Transverse colon (tissue), 4 donors: Measurements from ENCODE around the gene SMIM45.

Experiments
- DNase-seq: peaks from one replicate; pipeline ENCODE4 v3.0.0-alpha.2; 2019
- H3K27ac ChIP-seq, 4 donors: fragments of 200-600 bp; sonication (generic); 2 replicates each; pipeline ENCODE4 v1.5.1; 2016 to 2018; ENCODE audit warnings: inconsistent platforms in 4 of 4
- H3K27me3 ChIP-seq: fragments of 200-600 bp; sonication (generic); 2 replicates; pipeline ENCODE4 v1.5.1; 2017; ENCODE audit warnings: inconsistent platforms
- H3K36me3 ChIP-seq, 4 donors: fragments of 200-600 bp; sonication (generic); 2 replicates each; pipeline ENCODE4 v1.5.1; 2017 to 2019; ENCODE audit warnings: inconsistent platforms in 4 of 4
- H3K4me1 ChIP-seq, 4 donors: fragments of 200-600 bp; sonication (generic); 2 replicates each; pipeline ENCODE4 v1.5.1; 2017 to 2020; ENCODE audit warnings: inconsistent platforms in 4 of 4
- H3K4me3 ChIP-seq, 4 donors: fragments of 200-600 bp; sonication (generic); 1 replicate in 1 of 4; 2 replicates in 3 of 4; pipeline versions ENCODE4 v1.5.1 to v1.6.1; 2017 to 2019; ENCODE audit warnings: inconsistent platforms in 4 of 4
- H3K9me3 ChIP-seq, 2 donors: fragments of 200-600 bp; sonication (generic); 2 replicates each; pipeline ENCODE4 v1.5.1; 2017 to 2019; ENCODE audit warnings: inconsistent platforms in 2 of 2
- EP300 ChIP-seq: sonication (generic); formaldehyde crosslinking; IDR thresholded peaks from one replicate; pipeline ENCODE4 v1.6.1; 2017; ENCODE audit warnings: antibody characterized with exemption, low read depth
- POLR2A ChIP-seq: fragments of 450-650 bp; IDR thresholded peaks from one replicate; pipeline ENCODE4 v1.6.1; 2016; ENCODE audit warnings: antibody characterized with exemption, mild to moderate bottlenecking, moderate library complexity
- POLR2AphosphoS5 ChIP-seq, 3 donors: sonication (generic); formaldehyde crosslinking; IDR thresholded peaks; one replicate each; pipeline ENCODE4 v1.6.1; 2016; ENCODE audit warnings: antibody characterized with exemption in 3 of 3
- WGBS, 2 donors: methylation state at CpG; one replicate each; pipeline ENCODE4 v1.1.5; 2018; ENCODE audit warnings: low coverage in 1 of 2; 5-methylcytosine and 5-hydroxymethylcytosine counted together
- in situ Hi-C, 4 donors: fragments of 200-750 bp; cut with MboI; loops; one replicate each; pipeline versions ENCODE4 v1.15.0 to v1.15.1; 2017; ENCODE audit warnings: low sequenced_read_pairs in 3 of 4, low pct_ligation_motif_present in 1 of 4, low pct_unique_long_range_greater_than_20kb in 1 of 4
- intact Hi-C: fragments of 100-400 bp; cut with DNase I; formaldehyde crosslinking; loops from one replicate; pipeline ENCODE4 v1.15.1; 2023; ENCODE audit warnings: low total_unique reads
- TF ChIP-seq, protein P1 (sequence below), 5 experiments: fragments of 200-600 bp in 3 of 5; fragments of 450-650 bp in 2 of 5; sonication (generic) in 3 of 5; IDR thresholded peaks; 1 replicate in 2 of 5; 2 replicates in 3 of 5; pipeline ENCODE4 v1.5.1; 2016 to 2017; ENCODE audit warnings: antibody characterized with exemption in 5 of 5, inconsistent platforms in 3 of 5, mild to moderate bottlenecking in 2 of 5, moderate library complexity in 1 of 5

The SMIM45 gene

DNA sequence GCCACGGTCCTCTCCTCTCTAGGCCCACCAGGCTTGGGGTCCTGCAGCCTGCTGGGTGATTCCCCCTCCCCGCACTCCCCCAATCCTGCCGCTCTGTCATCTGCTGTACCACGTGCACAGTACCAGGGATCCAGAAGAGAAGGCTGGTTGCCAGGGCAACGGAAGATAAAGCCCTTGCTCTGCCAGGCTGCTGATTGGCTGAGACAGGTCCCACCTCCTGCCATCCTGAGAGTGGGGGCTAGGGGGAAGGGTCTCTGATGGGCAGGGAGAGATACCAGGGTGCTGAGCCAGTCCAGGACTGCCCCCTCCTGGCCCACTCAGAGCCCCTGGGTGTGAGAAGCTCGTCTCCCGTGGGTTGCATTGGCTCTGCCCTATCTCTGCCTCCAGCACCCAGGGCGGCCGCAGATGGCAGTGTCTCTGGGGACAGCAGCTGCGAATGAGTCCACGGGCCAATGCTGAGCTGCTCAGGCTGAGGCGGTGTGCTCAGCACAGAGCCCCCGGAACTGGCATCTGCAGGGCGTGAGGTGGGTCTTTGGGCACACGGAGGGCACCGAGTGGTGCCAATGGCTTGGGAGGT is at the start of gene SMIM45:
SMIM45 (plus strand) TSS at position 253 of the 577 bp plus-strand sequence.
- Histone ChIP-seq H3K4me1 (peaks cover 0 to 5% (median 2%) of the 10 kb centered on the region in 4 donors), H3K36me3 (no peaks in the 10 kb centered on the region), H3K9me3 (no peaks in the 10 kb centered on the region), H3K4me3 (no peak within 1 kb of the TSS), H3K27me3 (no peaks in the 10 kb centered on the region), H3K27ac (no peak within 1 kb of the TSS)
- TF ChIP-seq POLR2AphosphoS5 (IDR thresholded peaks at IDR 0.05) (no peak), POLR2A (no peak), EP300 (no peak)
- TF ChIP-seq, protein P1, sequence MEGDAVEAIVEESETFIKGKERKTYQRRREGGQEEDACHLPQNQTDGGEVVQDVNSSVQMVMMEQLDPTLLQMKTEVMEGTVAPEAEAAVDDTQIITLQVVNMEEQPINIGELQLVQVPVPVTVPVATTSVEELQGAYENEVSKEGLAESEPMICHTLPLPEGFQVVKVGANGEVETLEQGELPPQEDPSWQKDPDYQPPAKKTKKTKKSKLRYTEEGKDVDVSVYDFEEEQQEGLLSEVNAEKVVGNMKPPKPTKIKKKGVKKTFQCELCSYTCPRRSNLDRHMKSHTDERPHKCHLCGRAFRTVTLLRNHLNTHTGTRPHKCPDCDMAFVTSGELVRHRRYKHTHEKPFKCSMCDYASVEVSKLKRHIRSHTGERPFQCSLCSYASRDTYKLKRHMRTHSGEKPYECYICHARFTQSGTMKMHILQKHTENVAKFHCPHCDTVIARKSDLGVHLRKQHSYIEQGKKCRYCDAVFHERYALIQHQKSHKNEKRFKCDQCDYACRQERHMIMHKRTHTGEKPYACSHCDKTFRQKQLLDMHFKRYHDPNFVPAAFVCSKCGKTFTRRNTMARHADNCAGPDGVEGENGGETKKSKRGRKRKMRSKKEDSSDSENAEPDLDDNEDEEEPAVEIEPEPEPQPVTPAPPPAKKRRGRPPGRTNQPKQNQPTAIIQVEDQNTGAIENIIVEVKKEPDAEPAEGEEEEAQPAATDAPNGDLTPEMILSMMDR (IDR thresholded peaks at IDR 0.05) = no peak
- intact Hi-C loops = no loop called here
- no peak for DNase-seq
- WGBS, 2 donors = 65 to 76% methylated on average over 5 to 12 of the region's 16 CpGs
- in situ Hi-C loops = loop anchor here (25.0 kb wide), 1 partner anchor 485 kb away; the partner anchor contains the start of gene NFAM1 (in 4 of the 4)

DNA sequence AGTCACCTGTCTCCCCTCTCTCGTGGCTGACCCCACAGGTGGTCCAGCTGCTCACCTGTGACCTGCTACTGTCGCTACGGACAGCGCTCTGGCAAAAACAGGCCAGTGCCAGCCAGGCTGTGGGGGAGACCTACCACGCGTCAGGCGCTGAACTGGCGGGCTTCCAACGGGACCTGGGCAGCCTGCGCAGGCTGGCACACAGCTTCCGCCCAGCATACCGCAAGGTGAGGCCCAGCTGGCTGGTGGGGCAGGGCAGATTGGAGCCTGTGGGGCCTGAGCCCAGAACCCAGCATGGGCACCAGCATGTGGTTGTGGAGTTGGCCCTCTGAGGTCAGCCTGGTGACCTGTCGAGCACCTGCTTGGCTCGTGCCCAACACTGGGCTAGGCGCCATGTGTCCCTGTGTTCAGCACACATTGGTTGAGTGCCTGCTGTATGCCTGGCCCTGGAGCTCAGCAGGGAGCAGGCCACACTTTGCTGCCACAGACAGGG is 49.0 kb upstream of the SMIM45 start:
- Histone ChIP-seq H3K36me3 (peaks cover 0 to 45% (median 14%) of the 10 kb centered on the region in 4 donors), H3K27ac (no peak overlapping the region), H3K9me3 (no peaks in the 10 kb centered on the region), H3K27me3 (no peaks in the 10 kb centered on the region), H3K4me3 (no peak overlapping the region), H3K4me1 (no peaks in the 10 kb centered on the region)
- intact Hi-C loops = no loop called here
- 91% methylated on average over 14 of the region's 15 CpGs; no CpG with 5 or more reads in 1 of the 2 donors for whole genome bisulfite sequencing, 2 donors
- in situ Hi-C loops = no loop called here
- no peak for TF ChIP-seq EP300
- no peak for TF ChIP-seq POLR2AphosphoS5 (IDR thresholded peaks at IDR 0.05)
- TF ChIP-seq POLR2A = no peak
- TF ChIP-seq, protein P1 (IDR thresholded peaks at IDR 0.05) = no peak
- DNase-seq = no peak

DNA sequence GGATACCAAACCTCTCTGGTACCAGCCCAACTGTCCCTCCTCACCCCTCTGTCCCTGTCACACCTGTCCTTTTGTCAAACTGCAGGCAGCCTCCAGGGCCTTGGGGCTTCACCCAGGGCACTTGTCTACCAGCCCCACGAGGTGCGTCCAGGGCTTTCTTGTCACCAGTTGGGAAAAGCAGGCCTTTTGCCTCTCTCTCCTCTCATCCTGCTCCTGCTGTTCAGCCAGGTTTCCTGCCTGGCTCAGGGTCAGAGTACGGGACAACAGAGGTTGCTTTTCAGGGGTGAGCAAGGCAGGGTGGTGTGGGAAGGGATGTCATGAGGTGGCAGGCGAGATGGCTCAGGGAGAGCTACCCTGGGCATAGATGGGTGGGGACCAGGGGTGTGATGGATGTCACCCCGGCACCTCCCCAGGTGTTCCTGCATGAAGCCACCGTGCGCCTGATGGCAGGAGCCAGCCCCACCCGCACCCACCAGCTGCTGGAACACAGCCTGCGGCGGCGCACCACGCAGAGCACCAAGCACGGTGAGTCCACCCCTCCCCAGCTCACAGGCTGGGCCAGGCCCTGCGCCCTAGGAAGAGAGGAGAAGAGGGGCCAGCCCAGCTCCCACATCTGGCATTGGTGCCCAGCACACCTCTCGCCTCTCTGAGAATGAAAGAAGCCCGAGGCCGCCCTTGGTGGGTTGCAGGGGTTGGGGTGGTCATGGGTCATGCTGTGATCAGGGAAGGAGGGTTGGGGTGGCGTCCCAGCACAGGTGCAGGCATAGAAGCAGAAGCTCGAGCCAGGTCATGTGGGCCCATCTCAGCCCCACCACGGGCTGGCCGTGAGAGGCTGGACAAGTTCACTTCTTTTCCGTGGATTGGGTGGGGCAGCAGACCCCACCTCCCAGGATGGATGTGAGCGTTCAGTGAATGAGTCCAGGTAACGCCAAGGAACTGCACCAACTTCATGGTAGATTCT is 47.2 kb upstream of the SMIM45 start:
- Histone ChIP-seq H3K4me3 (no peak overlapping the region), H3K36me3 (peaks cover 0 to 33% (median 10%) of the 10 kb centered on the region in 4 donors), H3K27me3 (peaks cover 10% of the 10 kb centered on the region), H3K4me1 (peaks cover 0 to 6% (median 4%) of the 10 kb centered on the region in 4 donors), H3K9me3 (no peaks in the 10 kb centered on the region), H3K27ac (no peak overlapping the region)
- DNase-seq = no peak
- TF ChIP-seq POLR2A (no peak), EP300 (no peak), POLR2AphosphoS5 (IDR thresholded peaks at IDR 0.05) (no peak)
- TF ChIP-seq, protein P1 (IDR thresholded peaks at IDR 0.05) = no peak
- intact Hi-C loops = no loop called here
- WGBS, 2 donors = 77 to 93% methylated on average over 2 to 24 of the region's 24 CpGs
- in situ Hi-C loops = no loop called here
